PC-3 (cell line): Measurements from ENCODE around the gene NPTX1. TPM values are rescaled to one million over a fixed set of nuclear protein-coding genes. Genes with fewer than 3 reads are reported as not detected.

Experiments
- ATAC-seq: fragments of 200-7000 bp; cut with Tn5 transposase; 2 replicates; pipeline ENCODE4 v1.9.1; 2020; ENCODE audit warnings: mild to moderate bottlenecking, moderate library complexity
- BruUV-seq: library from RNA; stranded (reverse); fragments of 400-500 nt; replicated peaks from 2 replicates; lab custom pipeline; 2021; lab: Mats Ljungman, UMichigan
- CTCF ChIA-PET: fragments of 300-600 bp; sonication (Branson Sonifier 250); formaldehyde crosslinking; loops from one replicate; lab custom pipeline; 2022; ENCODE audit warnings: antibody characterized with exemption; lab: Charles Lee
- POLR2A ChIA-PET: fragments of 300-600 bp; sonication (Branson Sonifier 250); formaldehyde crosslinking; loops from one replicate; lab custom pipeline; 2022; ENCODE audit warnings: antibody characterized with exemption; ENCODE audit not compliant: unreplicated experiment; lab: Charles Lee
- DNase-seq: peaks from one replicate; pipeline ENCODE4 v3.0.0-alpha.2; 2015
- H2AFZ ChIP-seq: fragments of 300-600 bp; sonication (generic); 2 replicates; pipeline ENCODE4 v1.6.0; 2016; ENCODE audit warnings: antibody characterized with exemption, low read length
- H3F3A ChIP-seq: fragments of 300-600 bp; sonication (generic); one replicate; pipeline ENCODE4 v1.6.0; 2017; ENCODE audit warnings: antibody characterized with exemption, low read length, control low read depth, mild to moderate bottlenecking; ENCODE audit not compliant: unreplicated experiment
- H3K27ac ChIP-seq: fragments of 300-600 bp; sonication (generic); 2 replicates; pipeline ENCODE4 v1.5.1; 2016; ENCODE audit warnings: mild to moderate bottlenecking, low read length
- H3K27me3 ChIP-seq: fragments of 300-600 bp; sonication (generic); 2 replicates; pipeline ENCODE4 v1.6.1; 2016; ENCODE audit warnings: low read length, mixed read lengths
- H3K36me3 ChIP-seq: fragments of 300-600 bp; sonication (generic); 2 replicates; pipeline ENCODE4 v1.6.1; 2016; ENCODE audit warnings: low read depth, mixed run types, low read length, mixed read lengths
- H3K4me1 ChIP-seq: fragments of 300-600 bp; sonication (generic); 2 replicates; pipeline ENCODE4 v1.5.1; 2016; ENCODE audit warnings: low read length; ENCODE audit not compliant: insufficient read depth
- H3K4me2 ChIP-seq: fragments of 300-600 bp; sonication (generic); 2 replicates; pipeline ENCODE4 v1.6.0; 2016; ENCODE audit warnings: low read length
- H3K4me3 ChIP-seq: fragments of 300-600 bp; sonication (generic); 2 replicates; pipeline ENCODE4 v1.5.1; 2016; ENCODE audit warnings: mild to moderate bottlenecking, low read length, mixed read lengths
- H3K79me2 ChIP-seq: fragments of 300-600 bp; sonication (generic); 2 replicates; pipeline ENCODE4 v1.6.1; 2017; ENCODE audit warnings: low read length, mixed read lengths
- H3K9ac ChIP-seq: fragments of 300-600 bp; sonication (generic); 2 replicates; pipeline ENCODE4 v1.6.0; 2016; ENCODE audit warnings: mild to moderate bottlenecking, low read length
- H3K9me2 ChIP-seq: fragments of 300-600 bp; sonication (generic); replicated peaks from 2 replicates; pipeline ENCODE4 v1.6.1; 2016; ENCODE audit warnings: mixed run types, low read length, mixed read lengths
- H3K9me3 ChIP-seq: fragments of 300-600 bp; sonication (generic); 2 replicates; pipeline ENCODE4 v1.6.1; 2016; ENCODE audit warnings: low read length, mixed read lengths
- H4K20me1 ChIP-seq: fragments of 300-600 bp; sonication (generic); 2 replicates; pipeline ENCODE4 v1.6.1; 2016; ENCODE audit warnings: low read length, mixed read lengths
- EZH2 ChIP-seq: fragments of 300-600 bp; sonication (generic); IDR thresholded peaks from one replicate; pipeline ENCODE4 v1.6.1; 2017; ENCODE audit warnings: antibody characterized with exemption, mild to moderate bottlenecking, low read length; ENCODE audit not compliant: unreplicated experiment
- EZH2phosphoT487 ChIP-seq: fragments of 300-600 bp; sonication (generic); IDR thresholded peaks from 2 replicates; pipeline ENCODE4 v1.6.1; 2018; ENCODE audit warnings: mild to moderate bottlenecking, antibody characterized with exemption, low read length, borderline replicate concordance
- intact Hi-C: fragments of 100-400 bp; cut with micrococcal nuclease; formaldehyde crosslinking; loops from 2 replicates; pipeline ENCODE4 v1.9.0; 2023
- total RNA-seq: library from RNA; depleted of rRNA; stranded (reverse); fragments of >200 nt; gene quantifications from 2 replicates; pipeline ENCODE4 v1.2.3, GENCODE V29; 2014
- TF ChIP-seq, protein P1 (sequence below): fragments of 300-600 bp; sonication (generic); conservative IDR thresholded peaks from 2 replicates; pipeline ENCODE4 v1.5.1; 2017; ENCODE audit warnings: antibody characterized with exemption, low read depth, mild to moderate bottlenecking, low read length

Gene NPTX1
- total RNA-seq, 1 experiment from 2014 or later, result 0.55 TPM

GRCh38 chr17:80445726-80446110 lies 30.7 kb downstream of the NPTX1 start:
- POLR2A ChIA-PET, result no interaction called here
- BruUV-seq, result no TSS peak

DNA sequence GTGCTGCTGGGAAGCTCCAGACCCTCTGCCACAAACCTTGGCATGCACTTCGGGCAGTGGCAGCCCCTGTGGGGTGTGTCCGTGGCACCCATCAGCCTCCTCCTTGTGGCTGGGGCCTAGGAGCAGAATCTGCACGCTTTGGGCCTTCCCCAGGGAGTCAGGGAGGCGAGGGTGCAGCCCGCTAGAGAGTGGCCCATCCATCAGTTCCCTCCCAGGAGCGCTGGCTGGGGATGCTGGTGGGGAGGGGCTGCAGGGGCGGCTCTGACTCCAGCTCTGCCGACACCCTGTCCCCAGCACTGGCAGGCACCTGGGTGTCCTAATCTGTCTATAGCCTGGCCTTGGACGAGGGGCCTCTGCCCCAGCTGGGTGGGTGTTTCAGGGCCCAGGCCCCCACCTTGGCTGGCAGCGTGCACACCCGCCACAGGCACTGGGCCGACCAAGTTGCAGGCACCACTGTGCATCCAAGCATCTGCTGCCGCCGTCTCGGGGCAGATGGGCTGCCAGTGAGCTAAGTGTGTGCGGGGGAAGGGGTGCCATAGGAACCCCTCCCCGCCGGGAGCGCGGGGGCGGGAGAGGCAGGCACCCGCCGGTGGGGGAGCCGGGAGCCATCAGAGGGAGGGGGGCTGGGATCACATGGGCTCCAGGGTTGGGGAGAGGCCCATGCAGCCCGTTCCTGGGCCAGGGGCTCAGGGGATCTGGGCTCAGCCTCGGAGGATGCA lies 31.2 kb downstream of the NPTX1 start:
- H3K36me3 ChIP-seq, result no peaks in the 10 kb centered on the region
- no peak overlapping the region for H2AFZ ChIP-seq
- H3K79me2 ChIP-seq, result no peaks in the 10 kb centered on the region
- intact Hi-C loops, result no loop called here
- no peak overlapping the region for H3K9ac ChIP-seq
- DNase-seq (no peak), ATAC-seq (no peak)
- H3K27ac ChIP-seq, result no peak overlapping the region
- H3K27me3 ChIP-seq, result no peaks in the 10 kb centered on the region
- H4K20me1 ChIP-seq, result no peaks in the 10 kb centered on the region
- no peaks in the 10 kb centered on the region for H3F3A ChIP-seq
- no peaks in the 10 kb centered on the region for H3K4me1 ChIP-seq
- ChIA-PET POLR2A (no interaction called here), CTCF (no interaction called here)
- no peak for TF ChIP-seq EZH2
- no peak for TF ChIP-seq EZH2phosphoT487
- TF ChIP-seq, protein P1, sequence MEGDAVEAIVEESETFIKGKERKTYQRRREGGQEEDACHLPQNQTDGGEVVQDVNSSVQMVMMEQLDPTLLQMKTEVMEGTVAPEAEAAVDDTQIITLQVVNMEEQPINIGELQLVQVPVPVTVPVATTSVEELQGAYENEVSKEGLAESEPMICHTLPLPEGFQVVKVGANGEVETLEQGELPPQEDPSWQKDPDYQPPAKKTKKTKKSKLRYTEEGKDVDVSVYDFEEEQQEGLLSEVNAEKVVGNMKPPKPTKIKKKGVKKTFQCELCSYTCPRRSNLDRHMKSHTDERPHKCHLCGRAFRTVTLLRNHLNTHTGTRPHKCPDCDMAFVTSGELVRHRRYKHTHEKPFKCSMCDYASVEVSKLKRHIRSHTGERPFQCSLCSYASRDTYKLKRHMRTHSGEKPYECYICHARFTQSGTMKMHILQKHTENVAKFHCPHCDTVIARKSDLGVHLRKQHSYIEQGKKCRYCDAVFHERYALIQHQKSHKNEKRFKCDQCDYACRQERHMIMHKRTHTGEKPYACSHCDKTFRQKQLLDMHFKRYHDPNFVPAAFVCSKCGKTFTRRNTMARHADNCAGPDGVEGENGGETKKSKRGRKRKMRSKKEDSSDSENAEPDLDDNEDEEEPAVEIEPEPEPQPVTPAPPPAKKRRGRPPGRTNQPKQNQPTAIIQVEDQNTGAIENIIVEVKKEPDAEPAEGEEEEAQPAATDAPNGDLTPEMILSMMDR, result no peak
- no TSS peak for BruUV-seq
- no peak overlapping the region for H3K4me2 ChIP-seq
- no peaks in the 10 kb centered on the region for H3K9me2 ChIP-seq
- no peaks in the 10 kb centered on the region for H3K9me3 ChIP-seq
- no peak overlapping the region for H3K4me3 ChIP-seq

More at GRCh38 chr17:80445726-80446110, 30.7 kb downstream of the NPTX1 start:
- DNase-seq (no peak), ATAC-seq (no peak)
- Histone ChIP-seq H3K4me3 (no peak overlapping the region), H3K79me2 (no peaks in the 10 kb centered on the region), H3K4me2 (no peak overlapping the region), H3K27me3 (no peaks in the 10 kb centered on the region), H3F3A (no peaks in the 10 kb centered on the region), H3K9ac (no peak overlapping the region), H3K9me3 (no peaks in the 10 kb centered on the region), H4K20me1 (no peaks in the 10 kb centered on the region), H3K9me2 (no peaks in the 10 kb centered on the region), H3K27ac (no peak overlapping the region), H3K36me3 (no peaks in the 10 kb centered on the region), H3K4me1 (no peaks in the 10 kb centered on the region), H2AFZ (no peak overlapping the region)
- intact Hi-C loops, result no loop called here
- TF ChIP-seq, protein P1, result no peak
- no peak for TF ChIP-seq EZH2
- CTCF ChIA-PET, result no interaction called here

- BruUV-seq, result no TSS peak
These were observed 31.8 kb downstream of the NPTX1 start for GRCh38 chr17:80444644-80444979.

More at GRCh38 chr17:80444644-80444979, 31.8 kb downstream of the NPTX1 start:
- Histone ChIP-seq H3K36me3 (no peaks in the 10 kb centered on the region), H2AFZ (no peak overlapping the region), H3K9me3 (no peaks in the 10 kb centered on the region), H3K4me1 (no peaks in the 10 kb centered on the region), H3K27ac (no peak overlapping the region), H4K20me1 (no peaks in the 10 kb centered on the region), H3K27me3 (no peaks in the 10 kb centered on the region), H3K4me2 (no peak overlapping the region), H3K9ac (no peak overlapping the region), H3K9me2 (no peaks in the 10 kb centered on the region), H3K79me2 (no peaks in the 10 kb centered on the region), H3F3A (no peaks in the 10 kb centered on the region), H3K4me3 (no peak overlapping the region)
- POLR2A ChIA-PET, result no interaction called here
- intact Hi-C loops, result no loop called here
- ATAC-seq (no peak), DNase-seq (no peak)
- TF ChIP-seq, protein P1, result no peak
- no peak for TF ChIP-seq EZH2phosphoT487
- no peak for TF ChIP-seq EZH2
- CTCF ChIA-PET, result no interaction called here
